Transverse colon (tissue), 3 donors: ENCODE data around the gene FILIP1L.

Experiments used
- POLR2A ChIP-seq: fragments of 450-650 bp; IDR thresholded peaks from one replicate; pipeline ENCODE4 v1.6.1; 2016; ENCODE audit warnings: antibody characterized with exemption, mild to moderate bottlenecking, moderate library complexity
- POLR2AphosphoS5 ChIP-seq, 3 donors: sonication (generic); formaldehyde crosslinking; IDR thresholded peaks; one replicate each; pipeline ENCODE4 v1.6.1; 2016; ENCODE audit warnings: antibody characterized with exemption in 3 of 3

- TF ChIP-seq POLR2A (no peak), POLR2AphosphoS5 (IDR thresholded peaks at IDR 0.05) (no peak)
Measured at GRCh38 chr3:99921377-99921695, 193.0 kb downstream of the FILIP1L start.
